HepG2 (cell line): ENCODE data around the gene PIAS3. TPM values are rescaled to one million over a fixed set of nuclear protein-coding genes. Genes with fewer than 3 reads are reported as not detected.
A peak's percentile ranks its signal among the peaks of the same experiment; 100 is the strongest.

Experiments
- ATAC-seq: fragments of 200-7000 bp; cut with Tn5 transposase; 3 replicates; pipeline ENCODE4 v1.9.1; 2020; ENCODE audit warnings: mild to moderate bottlenecking, moderate library complexity
- BruUV-seq: library from RNA; stranded (reverse); fragments of 400-500 nt; replicated peaks from 2 replicates; lab custom pipeline; 2021; lab: Mats Ljungman, UMichigan
- CTCF ChIA-PET: fragments of 300-600 bp; formaldehyde crosslinking; extraction: SDS; loops from one replicate; lab custom pipeline; 2021; ENCODE audit warnings: low total read pairs, inconsistent platforms, low intra/inter-chr PET ratio; lab: Yijun Ruan, JAX
- POLR2A ChIA-PET: fragments of 350-600 bp; sonication (Branson Sonifier 250); formaldehyde crosslinking; loops from one replicate; lab custom pipeline; 2020; ENCODE audit warnings: antibody characterized with exemption, inconsistent platforms; lab: Yijun Ruan, JAX
- DNase-seq: peaks from one replicate; pipeline ENCODE4 v3.0.0-alpha.2; 2015; ENCODE audit warnings: low spot score
- FAIRE-seq: peaks from 3 replicates; lab custom pipeline; 2011; peaks lifted over from hg19 to GRCh38; lab: Jason Lieb, UNC
- H2AFZ ChIP-seq: one replicate; pipeline ENCODE4 v1.6.1; 2011; ENCODE audit warnings: low read length, inconsistent platforms
- H3K27ac ChIP-seq: fragments of 300-600 bp; 3 replicates; pipeline ENCODE4 v1.8.0; 2011; ENCODE audit warnings: mixed run types, mild to moderate bottlenecking, mixed read lengths, low read length, inconsistent platforms; ENCODE audit not compliant: insufficient read depth; ENCODE audit errors: extremely low read length
- H3K27me3 ChIP-seq, 2 experiments: fragments of 200-600 bp in 1 of 2; 2 replicates in 1 of 2; 3 replicates in 1 of 2; pipeline versions ENCODE4 v1.6.0 to v1.8.0; 2011; ENCODE audit warnings: low read length in 2 of 2, mild to moderate bottlenecking in 2 of 2, moderate library complexity in 2 of 2, inconsistent platforms in 1 of 2; ENCODE audit not compliant: insufficient read depth in 2 of 2, control insufficient read depth in 1 of 2
- H3K36me3 ChIP-seq, 2 experiments: fragments of 200-600 bp in 1 of 2; replicated peaks in 1 of 2; 2 replicates in 1 of 2; 3 replicates in 1 of 2; pipeline versions ENCODE4 v1.5.1 to v1.8.0; 2011; ENCODE audit warnings: low read length in 2 of 2, inconsistent platforms in 1 of 2; ENCODE audit not compliant: insufficient read depth in 2 of 2, control insufficient read depth in 1 of 2
- H3K4me1 ChIP-seq: 2 replicates; pipeline ENCODE4 v1.5.1; 2012; ENCODE audit warnings: low read length, inconsistent platforms; ENCODE audit not compliant: insufficient read depth
- H3K4me2 ChIP-seq: 2 replicates; pipeline ENCODE4 v1.6.0; 2011; ENCODE audit warnings: low read depth, low read length, inconsistent platforms
- H3K4me3 ChIP-seq, 3 experiments: fragments of 200-600 bp in 1 of 3; sonication (generic), shearing (Covaris generic) in 1 of 3; replicated peaks in 1 of 3; 2 replicates each; pipeline ENCODE4 v1.5.1; 2011 to 2016; ENCODE audit warnings: low read length in 3 of 3, inconsistent platforms in 2 of 3, low read depth in 2 of 3, mild to moderate bottlenecking in 2 of 3, control low read depth in 1 of 3, mixed read lengths in 1 of 3; ENCODE audit not compliant: insufficient read depth in 1 of 3
- H3K79me2 ChIP-seq: one replicate; pipeline ENCODE4 v1.6.1; 2011; ENCODE audit warnings: low read length, inconsistent platforms; ENCODE audit not compliant: insufficient read depth
- H3K9ac ChIP-seq: 2 replicates; pipeline ENCODE4 v1.6.0; 2011; ENCODE audit warnings: mild to moderate bottlenecking, low read depth, low read length, inconsistent platforms; ENCODE audit not compliant: insufficient read depth
- H3K9me3 ChIP-seq: 2 replicates; pipeline ENCODE4 v1.5.1; 2012; ENCODE audit warnings: mild to moderate bottlenecking, low read length
- H4K20me1 ChIP-seq: 2 replicates; pipeline ENCODE4 v1.6.0; 2011; ENCODE audit warnings: inconsistent platforms, mild to moderate bottlenecking, low read length, moderate library complexity; ENCODE audit not compliant: insufficient read depth
- DPF2 ChIP-seq: sonication (generic); formaldehyde crosslinking; IDR thresholded peaks from 2 replicates; pipeline ENCODE4 v1.4.0; 2020; ENCODE audit warnings: mild to moderate bottlenecking, low read depth, missing genetic modification reagents, borderline replicate concordance
- DR1 ChIP-seq: sonication (generic); formaldehyde crosslinking; IDR thresholded peaks from 2 replicates; pipeline ENCODE4 v1.8.0; 2021; ENCODE audit warnings: mild to moderate bottlenecking, missing genetic modification reagents, inconsistent platforms
- FOXA1 ChIP-seq, 2 experiments: fragments of 450-650 bp in 1 of 2; sonication (generic) in 1 of 2; formaldehyde crosslinking in 1 of 2; IDR thresholded peaks; 2 replicates each; pipeline versions ENCODE4 v1.4.0 to v1.6.1; 2016 to 2020; ENCODE audit warnings: missing genetic modification reagents in 1 of 2
- FOXA3 ChIP-seq: IDR thresholded peaks from 2 replicates; pipeline ENCODE4 v1.6.1; 2016; ENCODE audit warnings: missing genetic modification reagents, missing compliant biosample characterization
- HNF4A ChIP-seq: sonication (generic); formaldehyde crosslinking; IDR thresholded peaks from 2 replicates; pipeline ENCODE4 v1.4.0; 2020; ENCODE audit warnings: missing genetic modification reagents
- HNF4G ChIP-seq, 2 experiments: sonication (generic) in 1 of 2; formaldehyde crosslinking in 1 of 2; IDR thresholded peaks; 2 replicates each; pipeline versions ENCODE4 v1.4.0 to v1.6.1; 2011 to 2020; ENCODE audit warnings: borderline replicate concordance in 2 of 2, low read depth in 2 of 2, mild to moderate bottlenecking in 2 of 2, low read length in 1 of 2, missing genetic modification reagents in 1 of 2, moderate library complexity in 1 of 2
- IRF2 ChIP-seq: IDR thresholded peaks from 2 replicates; pipeline ENCODE4 v1.6.1; 2018; ENCODE audit warnings: missing genetic modification reagents, missing compliant biosample characterization
- LCORL ChIP-seq, 2 experiments: fragments of 450-650 bp in 1 of 2; sonication (generic) in 1 of 2; formaldehyde crosslinking in 1 of 2; IDR thresholded peaks; 2 replicates each; pipeline versions ENCODE4 v1.5.0 to v1.6.1; 2017 to 2020; ENCODE audit warnings: antibody characterized with exemption in 1 of 2, missing genetic modification reagents in 1 of 2
- MXI1 ChIP-seq: IDR thresholded peaks from 3 replicates; pipeline ENCODE4 v1.6.1; 2012; ENCODE audit warnings: low read depth, low read length, inconsistent platforms, borderline replicate concordance
- NCOR1 ChIP-seq: fragments of 200-600 bp; sonication (generic); IDR thresholded peaks from 2 replicates; pipeline ENCODE4 v1.7.0; 2017; ENCODE audit warnings: antibody characterized with exemption, low read length, borderline replicate concordance
- NFRKB ChIP-seq: fragments of 450-650 bp; IDR thresholded peaks from 2 replicates; pipeline ENCODE4 v1.6.1; 2017
- NONO ChIP-seq, 2 experiments: fragments of 450-650 bp in 1 of 2; sonication (generic) in 1 of 2; formaldehyde crosslinking in 1 of 2; IDR thresholded peaks in 1 of 2; conservative IDR thresholded peaks in 1 of 2; 2 replicates each; pipeline versions ENCODE4 v1.6.1 to v1.8.0; 2017 to 2022; ENCODE audit warnings: mild to moderate bottlenecking in 1 of 2, missing genetic modification reagents in 1 of 2, moderate library complexity in 1 of 2
- PITX1 ChIP-seq: sonication (generic); formaldehyde crosslinking; IDR thresholded peaks from 2 replicates; pipeline ENCODE4 v1.5.1; 2020; ENCODE audit warnings: mild to moderate bottlenecking, missing genetic modification reagents
- PPARG ChIP-seq: conservative IDR thresholded peaks from 2 replicates; pipeline ENCODE4 v1.6.1; 2016; ENCODE audit warnings: missing biosample characterization, missing genetic modification reagents
- RXRA ChIP-seq: sonication (generic); formaldehyde crosslinking; IDR thresholded peaks from 2 replicates; pipeline ENCODE4 v1.5.1; 2020; ENCODE audit warnings: missing genetic modification reagents
- SATB2 ChIP-seq: sonication (generic); formaldehyde crosslinking; IDR thresholded peaks from 2 replicates; pipeline ENCODE4 v1.5.0; 2020; ENCODE audit warnings: missing genetic modification reagents
- SKI ChIP-seq: fragments of 450-650 bp; IDR thresholded peaks from one replicate; pipeline ENCODE4 v1.6.1; 2018; ENCODE audit warnings: mild to moderate bottlenecking; ENCODE audit not compliant: partially characterized antibody
- TCF7 ChIP-seq: sonication (generic); IDR thresholded peaks from 2 replicates; pipeline ENCODE4 v1.6.1; 2016; ENCODE audit warnings: antibody characterized with exemption, low read depth
- ZBTB42 ChIP-seq: sonication (generic); formaldehyde crosslinking; IDR thresholded peaks from 2 replicates; pipeline ENCODE4 v1.5.0; 2020; ENCODE audit warnings: mild to moderate bottlenecking, missing genetic modification reagents
- ZFP90 ChIP-seq: sonication (generic); formaldehyde crosslinking; IDR thresholded peaks from 2 replicates; pipeline ENCODE4 v1.8.0; 2022; ENCODE audit warnings: missing genetic modification reagents, mild to moderate bottlenecking, inconsistent platforms, borderline replicate concordance
- ZNF841 ChIP-seq: sonication (generic); formaldehyde crosslinking; IDR thresholded peaks from 2 replicates; pipeline ENCODE4 v1.8.1; 2023; ENCODE audit warnings: missing genetic modification reagents, borderline replicate concordance
- ZNF878 ChIP-seq: sonication (generic); formaldehyde crosslinking; IDR thresholded peaks from 2 replicates; pipeline ENCODE4 v1.8.1; 2023; ENCODE audit warnings: mild to moderate bottlenecking, missing genetic modification reagents, moderate library complexity
- WGBS: methylation state at CpG from one replicate; pipeline ENCODE4 v1.1.6; 2017; ENCODE audit warnings: low lambda C conversion rate; 5-methylcytosine and 5-hydroxymethylcytosine counted together
- in situ Hi-C: cut with HindIII; loops from 2 replicates; pipeline ENCODE4 v1.10.0; 2017; ENCODE audit warnings: low pct_unique_long_range_greater_than_20kb; ENCODE audit not compliant: extremely low pct_ligation_motif_present
- intact Hi-C: fragments of 100-400 bp; cut with micrococcal nuclease; formaldehyde crosslinking; loops from one replicate; pipeline ENCODE4 v1.10.0; 2022; ENCODE audit not compliant: unreplicated experiment
- polyA plus RNA-seq, 8 experiments: library from polyadenylated mRNA; depleted of rRNA in 3 of 8; stranded (reverse) in 7 of 8; unstranded in 1 of 8; fragments of >200 nt; fragmentation: Illumina TruSeq in 4 of 8; extraction: Trizol in 4 of 8; gene quantifications; 2 replicates each; pipeline versions ENCODE4 v1.2.1 to v1.2.3, GENCODE V29; 2011 to 2016; ENCODE audit warnings: low read depth in 4 of 8, missing spikeins in 1 of 8, mixed read lengths in 1 of 8; ENCODE audit not compliant: insufficient read depth in 1 of 8
- total RNA-seq, 5 experiments: library from RNA; depleted of rRNA; stranded (reverse); fragments of >200 nt; fragmentation: Illumina TruSeq; extraction: Trizol; gene quantifications; 2 replicates each; pipeline ENCODE4 v1.2.3, GENCODE V29; 2016; ENCODE audit warnings: low read depth in 1 of 5
- TF ChIP-seq, protein P1 (sequence below): sonication (generic); formaldehyde crosslinking; IDR thresholded peaks from 2 replicates; pipeline ENCODE4 v1.4.0; 2020; ENCODE audit warnings: missing genetic modification reagents
- TF ChIP-seq, protein P2 (sequence below): IDR thresholded peaks from 2 replicates; pipeline ENCODE4 v1.6.1; 2018; ENCODE audit warnings: missing genetic modification reagents

PIAS3 gene
- total and polyA plus RNA-seq, 2 of the 13 experiments (the other 11 are each of a cell fraction or from before 2014, with no cell fraction given) = 3.7 to 8.0 TPM

DNA sequence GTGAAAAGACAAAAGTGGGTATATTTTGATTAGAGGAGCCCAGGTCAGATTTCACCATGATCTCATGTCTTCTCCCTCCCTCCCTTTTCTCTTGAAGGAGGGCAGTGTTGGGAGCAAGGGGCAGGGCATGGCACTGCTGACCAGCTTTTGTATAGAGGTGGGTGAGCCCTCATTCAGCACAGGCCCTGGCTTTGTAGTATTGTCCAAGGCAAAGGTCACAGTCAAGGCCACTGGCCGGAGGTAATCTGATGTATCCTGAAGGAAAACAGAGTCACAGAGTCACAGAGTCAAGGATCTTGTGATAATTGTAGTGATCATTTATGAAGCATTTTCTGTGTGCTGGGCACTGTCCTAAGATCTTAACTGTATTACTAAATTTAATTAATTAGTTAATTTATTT is 39.1 kb upstream of the PIAS3 start:
- WGBS = 0% methylated on average over 1 of the region's 1 CpG
- CTCF ChIA-PET = no interaction called here
- POLR2A ChIA-PET = interaction anchor here (1.0 to 1.4 kb wide), 3 partner anchors 10 to 66 kb away, joined by 3 to 6 read pairs (median 4); partner anchors contain the start of genes ANKRD34A, LIX1L and POLR3GL
- peak; percentile 83 for DNase-seq
- intact Hi-C loops (no loop called here), in situ Hi-C loops (no loop called here)
- H3K4me1 ChIP-seq = peaks cover 88% of the 10 kb centered on the region
- no peaks in the 10 kb centered on the region for H3K9me3 ChIP-seq
- peak overlapping the region; percentile 48; the same call in 1 of the 2 replicates for H3K4me2 ChIP-seq
- peak; percentile 65 for ATAC-seq
- no peaks in the 10 kb centered on the region for H3K79me2 ChIP-seq
- H3K36me3 ChIP-seq = no peaks in the 10 kb centered on the region
- H3K27ac ChIP-seq = no peak overlapping the region
- no peak overlapping the region for H3K9ac ChIP-seq
- no peak overlapping the region for H2AFZ ChIP-seq
- H3K4me3 ChIP-seq = no peak overlapping the region
- peak; percentile 68 for FAIRE-seq
- H4K20me1 ChIP-seq = no peaks in the 10 kb centered on the region
- no TSS peak for BruUV-seq
- H3K27me3 ChIP-seq = no peaks in the 10 kb centered on the region
- TF ChIP-seq ZNF878 (no peak), LCORL (IDR thresholded peaks at IDR 0.05) (no peak), LCORL (CRISPR knock-in tag; IDR thresholded peaks at IDR 0.05) (no peak), DR1 (CRISPR knock-in tag) (no peak), DPF2 (CRISPR knock-in tag) (no peak), FOXA1 (IDR thresholded peaks at IDR 0.05) (no peak), FOXA1 (CRISPR knock-in tag; IDR thresholded peaks at IDR 0.05) (peak; percentile 34; the same call in 1 of the 2 replicates), SATB2 (CRISPR knock-in tag) (no peak), IRF2 (CRISPR knock-in tag) (0 out of 2 replicates have a peak, but pooled peaks have one; percentile 15), TCF7 (peak; percentile 39; the same call in 1 of the 2 replicates), NFRKB (no peak), NCOR1 (peak; percentile 62; the same call in 1 of the 2 replicates), FOXA3 (CRISPR knock-in tag) (peak; percentile 57), HNF4A (CRISPR knock-in tag) (peak; percentile 76), PPARG (peak; percentile 78; the same call in 1 of the 2 replicates), NONO (IDR thresholded peaks at IDR 0.05) (no peak), NONO (CRISPR knock-in tag; conservative IDR thresholded peaks at IDR 0.05) (no peak), SKI (peak; percentile 73), ZBTB42 (CRISPR knock-in tag) (no peak), RXRA (CRISPR knock-in tag) (peak; percentile 85; the same call in 1 of the 2 replicates), ZFP90 (no peak), MXI1 (no peak), ZNF841 (CRISPR knock-in tag) (no peak), HNF4G (IDR thresholded peaks at IDR 0.05; ENCODE audit: borderline replicate concordance, low read depth, low read length) (peak; percentile 58; the same call in 1 of the 2 replicates), HNF4G (CRISPR knock-in tag; IDR thresholded peaks at IDR 0.05; ENCODE audit: borderline replicate concordance, low read depth) (peak; percentile 43; the same call in 1 of the 2 replicates), PITX1 (CRISPR knock-in tag) (no peak)
- TF ChIP-seq, protein P1, sequence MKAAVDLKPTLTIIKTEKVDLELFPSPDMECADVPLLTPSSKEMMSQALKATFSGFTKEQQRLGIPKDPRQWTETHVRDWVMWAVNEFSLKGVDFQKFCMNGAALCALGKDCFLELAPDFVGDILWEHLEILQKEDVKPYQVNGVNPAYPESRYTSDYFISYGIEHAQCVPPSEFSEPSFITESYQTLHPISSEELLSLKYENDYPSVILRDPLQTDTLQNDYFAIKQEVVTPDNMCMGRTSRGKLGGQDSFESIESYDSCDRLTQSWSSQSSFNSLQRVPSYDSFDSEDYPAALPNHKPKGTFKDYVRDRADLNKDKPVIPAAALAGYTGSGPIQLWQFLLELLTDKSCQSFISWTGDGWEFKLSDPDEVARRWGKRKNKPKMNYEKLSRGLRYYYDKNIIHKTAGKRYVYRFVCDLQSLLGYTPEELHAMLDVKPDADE (CRISPR knock-in tag) = no peak
- TF ChIP-seq, protein P2, sequence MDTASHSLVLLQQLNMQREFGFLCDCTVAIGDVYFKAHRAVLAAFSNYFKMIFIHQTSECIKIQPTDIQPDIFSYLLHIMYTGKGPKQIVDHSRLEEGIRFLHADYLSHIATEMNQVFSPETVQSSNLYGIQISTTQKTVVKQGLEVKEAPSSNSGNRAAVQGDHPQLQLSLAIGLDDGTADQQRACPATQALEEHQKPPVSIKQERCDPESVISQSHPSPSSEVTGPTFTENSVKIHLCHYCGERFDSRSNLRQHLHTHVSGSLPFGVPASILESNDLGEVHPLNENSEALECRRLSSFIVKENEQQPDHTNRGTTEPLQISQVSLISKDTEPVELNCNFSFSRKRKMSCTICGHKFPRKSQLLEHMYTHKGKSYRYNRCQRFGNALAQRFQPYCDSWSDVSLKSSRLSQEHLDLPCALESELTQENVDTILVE (CRISPR knock-in tag) = no peak
